HEK293 (cell line): ENCODE results near the gene CORO1C.

ENCODE experiments used
- CTCF ChIA-PET: fragments of 350-600 bp; formaldehyde crosslinking; extraction: SDS; loops from one replicate; lab custom pipeline; 2021; ENCODE audit warnings: antibody characterized with exemption; lab: Yijun Ruan, JAX
- POLR2A ChIA-PET: fragments of 300-600 bp; formaldehyde crosslinking; extraction: SDS; loops from one replicate; lab custom pipeline; 2020; ENCODE audit warnings: antibody characterized with exemption, inconsistent platforms; lab: Yijun Ruan, JAX
- H3K27ac ChIP-seq: fragments of 200-500 bp; sonication (Bioruptor generic); 2 replicates; pipeline ENCODE4 v1.5.1; 2014; ENCODE audit warnings: low read depth, low read length, control low read depth, inconsistent platforms; ENCODE audit errors: extremely low read depth
- H3K36me3 ChIP-seq, 2 experiments: fragments of 200-500 bp in 1 of 2; sonication (Bioruptor generic) in 1 of 2; 1 replicate in 1 of 2; 2 replicates in 1 of 2; pipeline ENCODE4 v1.5.1; 2014 to 2017; ENCODE audit warnings: inconsistent platforms in 2 of 2, low read length in 2 of 2; ENCODE audit not compliant: control insufficient read depth in 2 of 2, insufficient read depth in 1 of 2
- H3K4me1 ChIP-seq: fragments of 200-500 bp; sonication (Bioruptor generic); 2 replicates; pipeline ENCODE4 v1.5.1; 2014; ENCODE audit warnings: mild to moderate bottlenecking, low read length, inconsistent platforms; ENCODE audit not compliant: control insufficient read depth, insufficient read depth
- H3K4me3 ChIP-seq: 2 replicates; pipeline ENCODE4 v1.5.1; 2011; ENCODE audit warnings: low read depth, mild to moderate bottlenecking, control low read depth, low read length, moderate library complexity
- H3K9me3 ChIP-seq: fragments of 200-500 bp; sonication (Bioruptor generic); 2 replicates; pipeline ENCODE4 v1.5.1; 2014; ENCODE audit warnings: low read depth, low read length, inconsistent platforms; ENCODE audit not compliant: control insufficient read depth, insufficient read depth
- EGR2 ChIP-seq: fragments of 450-650 bp; formaldehyde crosslinking; IDR thresholded peaks from 2 replicates; pipeline ENCODE4 v1.5.1; 2016; ENCODE audit warnings: low read depth, missing biosample characterization, missing genetic modification characterization
- FEZF1 ChIP-seq: fragments of 450-650 bp; formaldehyde crosslinking; IDR thresholded peaks from 2 replicates; pipeline ENCODE4 v1.5.1; 2016; ENCODE audit warnings: missing biosample characterization, missing genetic modification characterization
- IKZF3 ChIP-seq: fragments of 450-650 bp; IDR thresholded peaks from 2 replicates; pipeline ENCODE4 v1.5.0; 2018; ENCODE audit warnings: missing biosample characterization, mild to moderate bottlenecking, missing genetic modification characterization, moderate library complexity
- KLF16 ChIP-seq: fragments of 450-650 bp; formaldehyde crosslinking; IDR thresholded peaks from 2 replicates; pipeline ENCODE4 v1.5.1; 2017; ENCODE audit warnings: missing biosample characterization, missing genetic modification characterization
- KLF7 ChIP-seq: fragments of 450-650 bp; formaldehyde crosslinking; IDR thresholded peaks from 2 replicates; pipeline ENCODE4 v1.5.1; 2016; ENCODE audit warnings: missing biosample characterization, missing genetic modification characterization, borderline replicate concordance
- PRDM10 ChIP-seq: fragments of 450-650 bp; formaldehyde crosslinking; IDR thresholded peaks from 2 replicates; pipeline ENCODE4 v1.5.1; 2016; ENCODE audit warnings: missing biosample characterization, missing genetic modification characterization
- ZFP3 ChIP-seq: fragments of 450-650 bp; formaldehyde crosslinking; IDR thresholded peaks from 2 replicates; pipeline ENCODE4 v1.5.1; 2016; ENCODE audit warnings: low read depth, missing biosample characterization, missing genetic modification characterization
- ZNF112 ChIP-seq: fragments of 450-650 bp; formaldehyde crosslinking; IDR thresholded peaks from 2 replicates; pipeline ENCODE4 v1.5.0; 2017; ENCODE audit warnings: missing biosample characterization, missing genetic modification characterization
- ZNF121 ChIP-seq: fragments of 450-650 bp; formaldehyde crosslinking; IDR thresholded peaks from 2 replicates; pipeline ENCODE4 v1.5.1; 2016; ENCODE audit warnings: missing biosample characterization, missing genetic modification characterization
- ZNF155 ChIP-seq: fragments of 450-650 bp; formaldehyde crosslinking; IDR thresholded peaks from 2 replicates; pipeline ENCODE4 v1.5.1; 2016; ENCODE audit warnings: missing biosample characterization, missing genetic modification characterization
- ZNF184 ChIP-seq: fragments of 450-650 bp; IDR thresholded peaks from 2 replicates; pipeline ENCODE4 v1.5.1; 2018; ENCODE audit warnings: missing biosample characterization, mild to moderate bottlenecking, missing genetic modification characterization
- ZNF211 ChIP-seq: fragments of 450-650 bp; formaldehyde crosslinking; IDR thresholded peaks from 2 replicates; pipeline ENCODE4 v1.5.1; 2016; ENCODE audit warnings: low read depth, missing biosample characterization, missing genetic modification characterization
- ZNF433 ChIP-seq: fragments of 450-650 bp; formaldehyde crosslinking; IDR thresholded peaks from 2 replicates; pipeline ENCODE4 v1.5.1; 2016; ENCODE audit warnings: missing biosample characterization, missing genetic modification characterization, low read depth
- ZNF449 ChIP-seq: fragments of 450-650 bp; formaldehyde crosslinking; IDR thresholded peaks from 2 replicates; pipeline ENCODE4 v1.5.1; 2017; ENCODE audit warnings: missing biosample characterization, mild to moderate bottlenecking, missing genetic modification characterization, moderate library complexity
- ZNF626 ChIP-seq: fragments of 450-650 bp; sonication (Bioruptor Pico); formaldehyde crosslinking; IDR thresholded peaks from 2 replicates; pipeline ENCODE4 v1.5.1; 2018; ENCODE audit warnings: missing biosample characterization, missing genetic modification characterization, inconsistent platforms
- ZNF670 ChIP-seq: fragments of 450-650 bp; formaldehyde crosslinking; IDR thresholded peaks from 2 replicates; pipeline ENCODE4 v1.5.1; 2016; ENCODE audit warnings: missing biosample characterization, missing genetic modification characterization, low read depth
- ZNF704 ChIP-seq: fragments of 450-650 bp; formaldehyde crosslinking; IDR thresholded peaks from 2 replicates; pipeline ENCODE4 v1.5.1; 2016; ENCODE audit warnings: missing biosample characterization, missing genetic modification characterization
- ZSCAN30 ChIP-seq: fragments of 450-650 bp; IDR thresholded peaks from 2 replicates; pipeline ENCODE4 v1.5.1; 2018; ENCODE audit warnings: missing biosample characterization, mild to moderate bottlenecking, missing genetic modification characterization, moderate library complexity
- ZXDB ChIP-seq: fragments of 450-650 bp; formaldehyde crosslinking; IDR thresholded peaks from 2 replicates; pipeline ENCODE4 v1.5.1; 2016; ENCODE audit warnings: missing biosample characterization, missing genetic modification characterization

CORO1C gene

GRCh38 chr12:108757856-108758255 lies 26.5 kb upstream of the CORO1C start:
- Histone ChIP-seq H3K4me3 (no peak overlapping the region), H3K9me3 (no peaks in the 10 kb centered on the region), H3K4me1 (no peaks in the 10 kb centered on the region), H3K36me3 (no peaks in the 10 kb centered on the region), H3K27ac (no peak overlapping the region)
- TF ChIP-seq ZNF704 (tag by site-specific recombination) = no peak
- no peak for TF ChIP-seq ZNF626 (tag by site-specific recombination)
- no peak for TF ChIP-seq IKZF3 (tag by site-specific recombination)
- TF ChIP-seq ZNF184 (tag by site-specific recombination) = no peak
- POLR2A ChIA-PET = interaction anchor here (0.8 kb wide), 1 partner anchor 34 kb away, joined by 3 read pairs; no protein-coding TSS in a partner anchor
- CTCF ChIA-PET = interaction anchor here (0.6 to 1.1 kb wide), 2 partner anchors 18 to 96 kb away, joined by 4 to 5 read pairs; no protein-coding TSS in a partner anchor

- Histone ChIP-seq H3K4me3 (no peak overlapping the region), H3K9me3 (no peaks in the 10 kb centered on the region), H3K36me3 (no peaks in the 10 kb centered on the region), H3K4me1 (no peaks in the 10 kb centered on the region), H3K27ac (no peak overlapping the region)
- TF ChIP-seq ZNF449 (tag by site-specific recombination) (no peak), ZNF155 (tag by site-specific recombination) (no peak), ZFP3 (no peak), FEZF1 (no peak), ZNF112 (tag by site-specific recombination) (no peak), KLF7 (tag by site-specific recombination) (no peak), KLF16 (tag by site-specific recombination) (no peak)
- ChIA-PET POLR2A (no interaction called here), CTCF (no interaction called here)
These were observed 25.1 kb upstream of the CORO1C start for GRCh38 chr12:108756421-108756820.

- H3K4me1 ChIP-seq = no peaks in the 10 kb centered on the region
- ChIA-PET POLR2A (no interaction called here), CTCF (no interaction called here)
- TF ChIP-seq ZNF121 (tag by site-specific recombination) (peak; percentile 93), ZXDB (tag by site-specific recombination) (no peak), EGR2 (no peak), ZSCAN30 (tag by site-specific recombination) (no peak), ZNF433 (tag by site-specific recombination) (no peak), ZNF211 (tag by site-specific recombination) (no peak), ZNF670 (tag by site-specific recombination) (no peak), PRDM10 (tag by site-specific recombination) (no peak)
- no peaks in the 10 kb centered on the region for H3K36me3 ChIP-seq
- no peak overlapping the region for H3K4me3 ChIP-seq
- no peak overlapping the region for H3K27ac ChIP-seq
- H3K9me3 ChIP-seq = no peaks in the 10 kb centered on the region
These were observed 24.2 kb upstream of the CORO1C start for GRCh38 chr12:108755481-108755880.
